PC-3 (cell line): ENCODE data around the gene PLPP7. TPM values are rescaled to one million over a fixed set of nuclear protein-coding genes. Genes with fewer than 3 reads are reported as not detected.

Experiments
- ATAC-seq: fragments of 200-7000 bp; cut with Tn5 transposase; 2 replicates; pipeline ENCODE4 v1.9.1; 2020; ENCODE audit warnings: mild to moderate bottlenecking, moderate library complexity
- BruUV-seq: library from RNA; stranded (reverse); fragments of 400-500 nt; replicated peaks from 2 replicates; lab custom pipeline; 2021; lab: Mats Ljungman, UMichigan
- CTCF ChIA-PET: fragments of 300-600 bp; sonication (Branson Sonifier 250); formaldehyde crosslinking; loops from one replicate; lab custom pipeline; 2022; ENCODE audit warnings: antibody characterized with exemption; lab: Charles Lee
- POLR2A ChIA-PET: fragments of 300-600 bp; sonication (Branson Sonifier 250); formaldehyde crosslinking; loops from one replicate; lab custom pipeline; 2022; ENCODE audit warnings: antibody characterized with exemption; ENCODE audit not compliant: unreplicated experiment; lab: Charles Lee
- DNase-seq: peaks from one replicate; pipeline ENCODE4 v3.0.0-alpha.2; 2015
- H2AFZ ChIP-seq: fragments of 300-600 bp; sonication (generic); 2 replicates; pipeline ENCODE4 v1.6.0; 2016; ENCODE audit warnings: antibody characterized with exemption, low read length
- H3F3A ChIP-seq: fragments of 300-600 bp; sonication (generic); one replicate; pipeline ENCODE4 v1.6.0; 2017; ENCODE audit warnings: antibody characterized with exemption, low read length, control low read depth, mild to moderate bottlenecking; ENCODE audit not compliant: unreplicated experiment
- H3K27ac ChIP-seq: fragments of 300-600 bp; sonication (generic); 2 replicates; pipeline ENCODE4 v1.5.1; 2016; ENCODE audit warnings: mild to moderate bottlenecking, low read length
- H3K27me3 ChIP-seq: fragments of 300-600 bp; sonication (generic); 2 replicates; pipeline ENCODE4 v1.6.1; 2016; ENCODE audit warnings: low read length, mixed read lengths
- H3K36me3 ChIP-seq: fragments of 300-600 bp; sonication (generic); 2 replicates; pipeline ENCODE4 v1.6.1; 2016; ENCODE audit warnings: low read depth, mixed run types, low read length, mixed read lengths
- H3K4me1 ChIP-seq: fragments of 300-600 bp; sonication (generic); 2 replicates; pipeline ENCODE4 v1.5.1; 2016; ENCODE audit warnings: low read length; ENCODE audit not compliant: insufficient read depth
- H3K4me2 ChIP-seq: fragments of 300-600 bp; sonication (generic); 2 replicates; pipeline ENCODE4 v1.6.0; 2016; ENCODE audit warnings: low read length
- H3K4me3 ChIP-seq: fragments of 300-600 bp; sonication (generic); 2 replicates; pipeline ENCODE4 v1.5.1; 2016; ENCODE audit warnings: mild to moderate bottlenecking, low read length, mixed read lengths
- H3K79me2 ChIP-seq: fragments of 300-600 bp; sonication (generic); 2 replicates; pipeline ENCODE4 v1.6.1; 2017; ENCODE audit warnings: low read length, mixed read lengths
- H3K9ac ChIP-seq: fragments of 300-600 bp; sonication (generic); 2 replicates; pipeline ENCODE4 v1.6.0; 2016; ENCODE audit warnings: mild to moderate bottlenecking, low read length
- H3K9me2 ChIP-seq: fragments of 300-600 bp; sonication (generic); replicated peaks from 2 replicates; pipeline ENCODE4 v1.6.1; 2016; ENCODE audit warnings: mixed run types, low read length, mixed read lengths
- H3K9me3 ChIP-seq: fragments of 300-600 bp; sonication (generic); 2 replicates; pipeline ENCODE4 v1.6.1; 2016; ENCODE audit warnings: low read length, mixed read lengths
- H4K20me1 ChIP-seq: fragments of 300-600 bp; sonication (generic); 2 replicates; pipeline ENCODE4 v1.6.1; 2016; ENCODE audit warnings: low read length, mixed read lengths
- EZH2 ChIP-seq: fragments of 300-600 bp; sonication (generic); IDR thresholded peaks from one replicate; pipeline ENCODE4 v1.6.1; 2017; ENCODE audit warnings: antibody characterized with exemption, mild to moderate bottlenecking, low read length; ENCODE audit not compliant: unreplicated experiment
- EZH2phosphoT487 ChIP-seq: fragments of 300-600 bp; sonication (generic); IDR thresholded peaks from 2 replicates; pipeline ENCODE4 v1.6.1; 2018; ENCODE audit warnings: mild to moderate bottlenecking, antibody characterized with exemption, low read length, borderline replicate concordance
- intact Hi-C: fragments of 100-400 bp; cut with micrococcal nuclease; formaldehyde crosslinking; loops from 2 replicates; pipeline ENCODE4 v1.9.0; 2023
- total RNA-seq: library from RNA; depleted of rRNA; stranded (reverse); fragments of >200 nt; gene quantifications from 2 replicates; pipeline ENCODE4 v1.2.3, GENCODE V29; 2014
- TF ChIP-seq, protein P1 (sequence below): fragments of 300-600 bp; sonication (generic); conservative IDR thresholded peaks from 2 replicates; pipeline ENCODE4 v1.5.1; 2017; ENCODE audit warnings: antibody characterized with exemption, low read depth, mild to moderate bottlenecking, low read length

Gene PLPP7
- total RNA-seq, 1 experiment from 2014 or later, result not detected

- CTCF ChIA-PET, result no interaction called here
- intact Hi-C loops, result no loop called here
Observed at GRCh38 chr9:131246618-131247017, 42.9 kb upstream of the PLPP7 start.

GRCh38 chr9:131252120-131252519, 37.4 kb upstream of the PLPP7 start:
- TF ChIP-seq EZH2 (no peak), EZH2phosphoT487 (no peak)
- TF ChIP-seq, protein P1, sequence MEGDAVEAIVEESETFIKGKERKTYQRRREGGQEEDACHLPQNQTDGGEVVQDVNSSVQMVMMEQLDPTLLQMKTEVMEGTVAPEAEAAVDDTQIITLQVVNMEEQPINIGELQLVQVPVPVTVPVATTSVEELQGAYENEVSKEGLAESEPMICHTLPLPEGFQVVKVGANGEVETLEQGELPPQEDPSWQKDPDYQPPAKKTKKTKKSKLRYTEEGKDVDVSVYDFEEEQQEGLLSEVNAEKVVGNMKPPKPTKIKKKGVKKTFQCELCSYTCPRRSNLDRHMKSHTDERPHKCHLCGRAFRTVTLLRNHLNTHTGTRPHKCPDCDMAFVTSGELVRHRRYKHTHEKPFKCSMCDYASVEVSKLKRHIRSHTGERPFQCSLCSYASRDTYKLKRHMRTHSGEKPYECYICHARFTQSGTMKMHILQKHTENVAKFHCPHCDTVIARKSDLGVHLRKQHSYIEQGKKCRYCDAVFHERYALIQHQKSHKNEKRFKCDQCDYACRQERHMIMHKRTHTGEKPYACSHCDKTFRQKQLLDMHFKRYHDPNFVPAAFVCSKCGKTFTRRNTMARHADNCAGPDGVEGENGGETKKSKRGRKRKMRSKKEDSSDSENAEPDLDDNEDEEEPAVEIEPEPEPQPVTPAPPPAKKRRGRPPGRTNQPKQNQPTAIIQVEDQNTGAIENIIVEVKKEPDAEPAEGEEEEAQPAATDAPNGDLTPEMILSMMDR, result no peak
- CTCF ChIA-PET, result no interaction called here
- Histone ChIP-seq H3K4me3 (no peak overlapping the region), H3K27ac (no peak overlapping the region), H3K9ac (no peak overlapping the region), H2AFZ (no peak overlapping the region), H3K27me3 (no peaks in the 10 kb centered on the region), H3K9me2 (no peaks in the 10 kb centered on the region), H3K4me1 (no peaks in the 10 kb centered on the region), H3K36me3 (no peaks in the 10 kb centered on the region), H3F3A (no peaks in the 10 kb centered on the region), H3K9me3 (no peaks in the 10 kb centered on the region), H4K20me1 (no peaks in the 10 kb centered on the region), H3K79me2 (no peaks in the 10 kb centered on the region), H3K4me2 (no peak overlapping the region)
- ATAC-seq (no peak), DNase-seq (no peak)
- intact Hi-C loops, result no loop called here
- BruUV-seq, result no TSS peak
- POLR2A ChIA-PET, result no interaction called here

More at GRCh38 chr9:131246618-131247017, 42.9 kb upstream of the PLPP7 start:
- Histone ChIP-seq H3K4me1 (no peaks in the 10 kb centered on the region), H3K27ac (no peak overlapping the region), H3K9ac (no peak overlapping the region), H2AFZ (no peak overlapping the region), H3K27me3 (no peaks in the 10 kb centered on the region), H3K36me3 (no peaks in the 10 kb centered on the region), H3K9me3 (no peaks in the 10 kb centered on the region), H4K20me1 (no peaks in the 10 kb centered on the region), H3K9me2 (no peaks in the 10 kb centered on the region), H3K4me3 (no peak overlapping the region), H3K4me2 (no peak overlapping the region), H3F3A (no peaks in the 10 kb centered on the region), H3K79me2 (no peaks in the 10 kb centered on the region)
- no peak for TF ChIP-seq EZH2phosphoT487
- TF ChIP-seq, protein P1, result no peak
- ATAC-seq (no peak), DNase-seq (no peak)
- POLR2A ChIA-PET, result no interaction called here
- no TSS peak for BruUV-seq

DNA sequence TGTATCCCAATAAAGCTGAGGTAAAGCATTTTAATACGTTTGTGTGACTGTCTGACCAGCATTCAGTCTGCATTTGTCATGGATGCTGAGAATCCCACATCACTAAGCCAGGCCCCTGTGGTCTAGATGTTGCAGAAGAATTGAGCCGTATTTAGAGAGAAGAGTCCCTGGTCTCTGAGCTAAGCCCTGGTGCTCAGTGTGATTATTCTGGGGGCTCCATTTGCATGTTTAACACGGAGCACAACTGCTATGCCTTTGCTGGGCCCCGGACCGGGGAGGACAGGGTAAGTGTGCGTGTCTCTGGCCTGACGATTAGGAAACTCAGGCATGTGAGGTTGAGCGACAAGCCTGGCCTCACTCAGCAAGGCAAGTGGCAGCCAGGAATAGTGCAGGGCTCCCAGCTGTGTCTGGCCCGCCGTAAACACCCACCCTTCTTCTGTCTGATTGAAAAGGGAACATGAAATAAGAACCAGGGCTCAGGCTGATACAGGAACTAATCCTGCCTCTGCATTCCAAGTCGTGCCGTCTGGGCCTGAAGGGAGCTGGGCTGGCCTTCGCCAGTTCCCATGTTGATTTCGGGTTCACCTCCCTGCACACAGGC, 35.5 kb upstream of the PLPP7 start:
- intact Hi-C loops, result no loop called here
- ChIA-PET POLR2A (no interaction called here), CTCF (no interaction called here)
- no peak overlapping the region for H3K4me3 ChIP-seq
- no peaks in the 10 kb centered on the region for H3K4me1 ChIP-seq
- H3F3A ChIP-seq, result no peaks in the 10 kb centered on the region
- H3K36me3 ChIP-seq, result no peaks in the 10 kb centered on the region
- no peak overlapping the region for H3K9ac ChIP-seq
- DNase-seq, result peak; percentile 7
- BruUV-seq, result no TSS peak
- H3K27me3 ChIP-seq, result no peaks in the 10 kb centered on the region
- H3K27ac ChIP-seq, result no peak overlapping the region
- no peak overlapping the region for H2AFZ ChIP-seq
- H3K79me2 ChIP-seq, result no peaks in the 10 kb centered on the region
- no peaks in the 10 kb centered on the region for H4K20me1 ChIP-seq
- H3K4me2 ChIP-seq, result no peak overlapping the region
- TF ChIP-seq, protein P1, result no peak
- TF ChIP-seq EZH2phosphoT487, result no peak
- TF ChIP-seq EZH2, result no peak
- ATAC-seq, result no peak
- no peaks in the 10 kb centered on the region for H3K9me2 ChIP-seq
- no peaks in the 10 kb centered on the region for H3K9me3 ChIP-seq
